ENCODE results near the gene RHO.
A peak's percentile ranks its signal among the peaks of the same experiment; 100 is the strongest.
"Not testable (repeated sequence)": the region's sequence is repeated elsewhere in the genome, so short reads cannot be mapped to it uniquely, and the experiment has no call there.

RHO gene

DNA sequence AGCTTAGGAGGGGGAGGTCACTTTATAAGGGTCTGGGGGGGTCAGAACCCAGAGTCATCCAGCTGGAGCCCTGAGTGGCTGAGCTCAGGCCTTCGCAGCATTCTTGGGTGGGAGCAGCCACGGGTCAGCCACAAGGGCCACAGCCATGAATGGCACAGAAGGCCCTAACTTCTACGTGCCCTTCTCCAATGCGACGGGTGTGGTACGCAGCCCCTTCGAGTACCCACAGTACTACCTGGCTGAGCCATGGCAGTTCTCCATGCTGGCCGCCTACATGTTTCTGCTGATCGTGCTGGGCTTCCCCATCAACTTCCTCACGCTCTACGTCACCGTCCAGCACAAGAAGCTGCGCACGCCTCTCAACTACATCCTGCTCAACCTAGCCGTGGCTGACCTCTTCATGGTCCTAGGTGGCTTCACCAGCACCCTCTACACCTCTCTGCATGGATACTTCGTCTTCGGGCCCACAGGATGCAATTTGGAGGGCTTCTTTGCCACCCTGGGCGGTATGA, at the start of gene RHO:
Gene RHO (plus strand): TSS at position 51 of the 512 bp plus-strand sequence. CDS start 95 bp downstream, at position 146.
- no peak for DNase-seq

DNA sequence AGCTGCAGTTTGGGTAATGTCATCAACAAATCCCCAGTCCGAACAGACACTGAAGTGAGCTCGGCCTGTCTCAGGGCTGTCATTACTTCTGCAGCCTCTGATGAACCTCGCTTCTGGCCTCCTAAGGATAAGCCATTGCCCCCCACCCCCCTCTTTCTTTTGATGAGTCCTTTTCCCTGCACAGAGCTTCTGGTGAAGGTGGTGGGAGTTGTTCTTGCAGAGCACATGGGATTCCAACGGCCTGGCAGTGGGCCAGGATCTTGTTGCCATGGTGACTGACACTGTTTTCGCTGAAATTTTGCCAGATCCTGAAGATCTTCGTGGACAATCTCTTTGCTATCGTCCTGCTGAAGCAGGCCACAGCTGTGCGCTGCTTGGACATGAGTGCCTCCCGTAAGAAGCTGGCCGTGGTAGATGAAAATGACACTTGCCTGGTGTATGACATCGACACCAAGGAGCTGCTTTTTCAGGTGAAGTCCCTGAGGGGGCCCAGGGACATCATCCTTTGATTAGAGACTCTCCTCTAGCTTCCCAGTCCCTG, 47.1 kb upstream of the RHO start:
- DNase-seq = not testable (repeated sequence)

DNA sequence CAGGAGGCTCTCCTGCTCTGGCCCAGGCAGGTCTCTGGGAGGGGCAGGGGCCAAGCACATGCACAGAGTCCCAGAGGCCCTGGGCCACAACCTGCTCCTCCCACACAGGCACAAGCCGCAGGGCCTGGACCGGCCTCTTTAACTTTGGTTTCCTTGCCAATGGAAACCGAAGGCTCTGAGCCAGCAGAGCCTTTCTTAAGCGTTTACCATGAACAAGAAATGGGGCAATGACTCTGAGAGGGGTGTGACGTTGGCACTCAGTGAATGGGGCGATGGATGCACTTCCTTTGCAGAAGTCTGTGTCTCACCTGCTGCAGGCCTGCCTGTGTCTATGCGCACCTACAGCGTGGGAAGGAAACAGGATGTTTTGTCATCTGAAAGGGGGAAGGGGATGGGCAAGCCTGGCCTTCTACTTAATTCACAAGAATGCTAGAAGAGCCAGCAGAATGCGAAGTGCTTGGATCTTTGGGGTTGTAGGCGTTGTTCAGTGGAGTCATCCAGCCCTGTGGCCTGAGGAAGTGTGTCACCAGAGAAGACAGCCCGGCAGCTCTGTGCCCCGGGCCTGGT, 46.6 kb upstream of the RHO start:
- DNase-seq = peak; percentile 15

DNA sequence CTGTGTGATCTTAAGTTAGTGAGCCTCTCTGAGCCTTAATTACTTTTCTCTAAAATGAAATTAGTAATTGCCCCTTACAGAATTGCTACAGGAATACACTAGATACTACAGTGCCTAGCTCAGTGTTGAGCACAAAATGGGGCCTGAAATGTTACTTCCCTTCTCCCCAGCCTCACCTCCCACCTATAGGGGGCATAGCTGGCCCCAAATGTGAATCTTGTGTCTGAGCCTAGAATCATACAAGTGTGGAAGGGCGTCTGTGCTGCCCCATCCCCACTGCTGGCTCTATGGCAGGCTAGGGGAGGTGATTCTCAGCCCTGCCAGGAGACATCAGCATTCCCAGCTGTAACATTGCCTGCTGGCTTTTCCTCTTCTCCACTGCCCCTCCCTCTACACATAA, 45.7 kb upstream of the RHO start:
- DNase-seq = no peak

DNA sequence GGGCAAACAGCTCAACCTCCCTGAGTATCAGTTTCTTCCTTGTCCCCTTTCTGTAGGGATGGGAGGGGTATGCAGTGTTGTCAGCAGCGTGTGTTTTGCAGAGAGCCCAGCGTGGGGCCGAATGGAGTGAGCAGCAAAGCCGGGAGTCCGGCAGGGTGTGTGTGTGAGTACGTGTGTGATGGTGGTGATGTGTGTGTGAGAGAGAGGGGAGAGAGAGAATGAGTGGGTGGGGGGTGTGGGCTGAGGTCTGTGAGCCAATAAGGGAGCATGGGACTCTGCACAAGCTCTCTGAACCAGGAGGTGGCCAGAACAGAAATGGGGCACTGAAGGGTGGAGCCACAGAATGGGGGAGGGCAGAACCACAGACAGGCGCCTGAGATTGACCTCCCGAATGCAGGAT, 44.6 kb upstream of the RHO start:
- DNase-seq = no peak

DNA sequence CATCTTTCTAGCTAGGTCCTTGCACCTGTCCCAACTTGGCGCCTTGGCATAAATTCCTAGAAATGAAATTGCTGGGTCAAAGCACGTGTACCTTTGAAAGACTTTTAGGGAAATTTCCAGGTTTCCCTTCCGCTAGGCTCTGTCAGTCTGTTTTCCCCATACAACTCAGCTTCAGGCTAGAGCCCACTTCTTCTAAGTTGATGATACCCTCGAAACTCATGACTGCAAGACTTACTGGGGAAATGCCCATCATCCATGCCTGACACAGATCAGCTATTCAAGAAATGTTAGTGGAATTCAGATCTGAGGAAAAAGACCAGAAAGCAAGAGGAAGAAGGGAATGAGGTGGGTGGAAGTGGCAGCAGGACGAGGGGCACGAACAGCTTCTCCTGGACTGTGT, 43.3 kb upstream of the RHO start:
- not testable (repeated sequence) for DNase-seq

DNA sequence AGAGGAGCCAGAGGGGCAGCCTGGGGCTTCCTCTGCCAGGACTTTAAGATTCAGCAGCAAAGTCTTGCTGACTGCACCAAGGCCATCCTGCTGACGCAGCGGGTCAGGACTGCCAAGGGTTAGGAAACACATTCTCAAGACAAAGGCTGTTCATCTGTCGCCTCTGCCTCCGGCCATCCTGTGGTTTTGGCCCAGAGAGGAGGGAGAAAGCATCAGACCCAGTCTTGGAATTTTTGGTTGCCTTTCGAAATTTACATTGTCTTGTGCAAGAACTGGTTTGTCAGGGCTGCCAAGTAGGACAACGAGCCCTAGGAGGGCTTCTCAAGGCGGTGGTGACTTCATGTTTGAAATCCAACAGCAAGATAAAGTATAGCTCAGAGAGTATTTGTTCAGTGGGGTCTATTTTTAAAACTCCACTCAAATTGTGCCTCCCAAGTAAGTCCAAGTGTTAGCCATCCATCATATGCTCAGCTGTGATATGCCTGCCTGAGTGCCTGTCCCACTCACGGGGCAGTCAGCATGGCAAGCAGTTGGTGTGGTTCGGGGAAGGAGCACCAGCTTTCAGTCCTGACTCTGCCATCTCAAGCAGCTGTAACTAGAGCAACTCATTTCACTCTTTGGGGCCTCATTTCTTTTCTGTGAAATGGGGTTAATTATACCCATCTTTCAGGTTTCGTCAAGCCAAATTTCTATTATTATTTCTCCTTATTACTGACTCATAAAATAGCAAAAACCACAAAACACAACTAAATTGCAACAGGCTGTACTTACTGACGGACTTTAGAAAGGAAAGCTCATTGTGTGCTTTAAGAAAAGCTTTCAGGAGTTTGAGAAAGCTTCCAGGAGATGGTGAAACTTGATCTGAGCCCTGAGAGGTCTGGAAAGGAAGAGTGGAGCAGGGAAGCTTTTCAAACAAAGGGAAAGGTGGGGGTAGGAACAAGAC, 42.4 kb upstream of the RHO start:
- DNase-seq = no peak

DNA sequence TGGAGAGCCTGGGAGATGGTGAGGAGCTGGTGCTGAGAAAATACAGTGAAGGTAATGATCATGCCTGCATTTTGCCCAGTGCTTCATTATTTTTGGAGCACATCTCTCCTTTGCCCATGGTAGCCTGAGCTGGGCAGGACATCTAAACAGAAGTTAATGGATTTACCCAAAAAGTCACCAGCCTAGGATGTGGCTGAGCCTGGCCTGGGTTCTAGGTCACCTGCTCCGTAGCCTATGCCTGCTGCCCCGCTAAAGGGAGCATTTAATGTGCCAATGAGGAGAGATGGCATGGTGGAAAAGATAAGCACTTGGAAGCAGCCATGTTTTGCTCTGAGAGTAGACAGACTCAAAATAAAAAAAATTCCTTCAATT, 41.8 kb upstream of the RHO start:
- no peak for DNase-seq

DNA sequence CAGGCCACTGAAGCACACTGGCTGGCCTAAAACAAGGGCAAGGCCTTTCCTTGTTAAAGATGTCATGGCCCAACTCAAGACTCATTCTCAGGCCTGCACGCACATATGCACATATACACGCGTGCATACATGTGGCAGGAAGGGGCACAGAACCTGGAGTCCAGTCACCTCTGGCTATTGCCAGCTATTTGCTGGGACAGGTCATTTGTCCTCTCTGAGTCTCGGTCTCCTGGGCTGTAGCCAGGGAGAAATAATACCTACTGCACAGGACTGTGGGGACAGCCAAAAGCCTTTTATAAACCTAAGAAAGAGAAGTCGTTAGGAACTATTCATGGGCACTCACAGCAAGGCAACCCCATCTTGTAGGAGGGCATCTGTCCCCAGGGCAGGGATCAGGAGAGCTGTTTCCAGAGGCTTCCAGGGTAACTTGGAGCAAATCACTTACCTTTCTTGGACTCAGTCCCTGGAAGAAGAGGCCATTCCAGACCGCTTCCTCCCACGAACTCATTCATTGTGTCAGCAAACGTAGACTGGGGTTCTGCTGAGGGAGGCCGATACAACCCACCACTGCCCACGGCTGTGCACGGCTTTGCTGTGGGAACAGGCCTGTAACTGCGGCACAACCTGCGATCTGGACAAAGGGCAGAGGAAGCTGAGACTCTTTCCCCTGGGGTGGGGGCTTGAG, 41.1 kb upstream of the RHO start:
- DNase-seq = no peak

DNA sequence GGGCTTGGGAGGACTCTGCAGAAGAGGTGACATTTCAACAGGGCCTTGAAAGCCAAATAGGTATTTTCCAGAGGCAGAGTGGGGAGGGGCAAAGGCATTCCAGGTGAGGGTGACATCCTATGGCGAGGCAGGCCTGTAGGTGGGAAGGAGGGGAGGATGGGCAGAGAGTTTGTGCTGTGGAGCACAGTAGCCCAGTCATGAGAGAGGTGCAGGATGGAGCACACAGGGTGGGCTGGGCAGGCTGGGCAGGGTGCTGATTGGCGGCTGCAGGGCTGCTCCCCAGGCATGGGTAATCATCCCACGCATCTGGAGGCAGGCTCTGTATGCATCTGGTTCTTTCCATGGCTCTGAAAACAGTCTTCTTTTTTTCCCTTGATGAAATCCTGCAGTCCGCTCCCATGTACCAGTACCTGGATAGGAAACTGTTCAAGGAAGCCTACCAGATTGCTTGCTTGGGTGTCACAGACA, 40.5 kb upstream of the RHO start:
- not testable (repeated sequence) for DNase-seq

DNA sequence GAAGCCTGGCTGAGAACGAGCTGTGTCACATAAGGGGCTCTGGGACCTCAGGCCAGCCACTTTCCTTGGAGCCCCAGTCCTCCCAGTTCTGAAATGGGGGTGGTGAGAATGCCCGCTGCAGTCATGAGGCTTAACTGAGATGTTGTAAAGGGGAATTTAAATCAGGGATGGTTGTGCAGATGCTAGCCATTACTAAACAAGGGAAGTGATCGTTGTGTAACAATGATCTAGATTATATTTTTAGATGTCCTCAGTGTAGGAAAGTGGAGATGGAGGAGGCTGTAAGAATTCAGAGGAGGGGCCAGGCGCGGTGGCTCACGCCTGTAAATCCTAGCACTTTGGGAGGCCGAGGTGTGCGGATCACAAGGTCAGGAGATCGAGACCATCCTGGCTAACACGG, 39.2 kb upstream of the RHO start:
- DNase-seq = not testable (repeated sequence)

DNA sequence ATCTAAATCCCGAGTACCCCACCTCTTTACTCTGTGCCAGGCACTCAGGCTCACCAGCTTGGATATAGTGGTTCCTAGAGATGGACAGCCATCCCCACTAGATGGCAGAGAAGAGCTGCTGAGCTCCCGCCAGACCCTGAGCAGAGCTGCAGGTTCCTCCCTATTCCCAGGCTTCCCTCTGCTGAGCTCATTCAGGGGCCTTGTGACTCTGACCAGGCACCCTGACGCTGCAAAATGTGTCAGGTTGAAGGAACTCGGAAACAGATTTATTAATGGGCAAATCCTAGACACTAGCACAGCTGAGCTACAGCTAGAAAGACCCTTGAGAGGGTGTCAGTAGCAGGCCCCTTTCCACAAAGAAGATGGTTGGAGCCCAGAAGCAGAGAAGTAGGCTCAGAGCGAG, 38.2 kb upstream of the RHO start:
- peak; percentile 7 for DNase-seq

DNA sequence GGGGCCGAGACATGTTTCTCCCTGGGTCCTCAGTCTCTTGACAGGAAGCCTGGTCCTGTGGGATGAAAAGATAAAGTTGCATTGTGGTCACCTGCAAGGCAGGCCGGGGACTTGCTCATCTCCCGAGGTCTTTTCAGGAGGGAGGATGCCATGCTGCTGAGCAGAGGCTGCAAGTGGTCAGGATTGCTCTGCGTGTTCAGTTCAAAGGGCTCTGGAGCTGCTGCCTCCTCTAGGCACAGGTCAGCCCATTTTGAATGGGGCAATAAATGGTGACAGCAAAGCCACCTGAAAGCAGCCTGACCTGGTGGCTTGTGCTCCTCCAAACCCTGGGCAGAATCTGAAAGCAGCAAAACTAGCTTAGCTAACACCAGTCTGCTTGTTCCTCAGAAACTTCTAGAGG, 37.4 kb upstream of the RHO start:
- not testable (repeated sequence) for DNase-seq

DNA sequence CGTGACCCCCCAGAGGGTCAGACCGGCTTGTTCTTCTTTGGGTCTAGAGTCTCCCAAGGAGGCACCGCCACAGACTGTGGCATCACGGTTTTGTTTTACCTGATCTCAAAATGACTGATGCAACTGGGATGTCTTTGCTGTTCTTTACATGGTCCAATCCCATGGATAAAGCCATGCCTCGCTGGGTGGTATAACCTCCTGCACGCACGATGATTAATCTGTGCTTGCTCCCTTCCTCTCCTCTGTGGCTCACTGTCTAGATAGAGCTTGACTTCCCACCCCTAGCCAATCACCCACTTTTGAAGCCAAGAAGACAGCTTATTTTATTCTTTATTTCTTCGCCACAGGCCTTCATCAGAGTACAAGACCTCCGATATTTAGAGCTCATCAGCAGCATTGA, 36.6 kb upstream of the RHO start:
- no peak for DNase-seq

DNA sequence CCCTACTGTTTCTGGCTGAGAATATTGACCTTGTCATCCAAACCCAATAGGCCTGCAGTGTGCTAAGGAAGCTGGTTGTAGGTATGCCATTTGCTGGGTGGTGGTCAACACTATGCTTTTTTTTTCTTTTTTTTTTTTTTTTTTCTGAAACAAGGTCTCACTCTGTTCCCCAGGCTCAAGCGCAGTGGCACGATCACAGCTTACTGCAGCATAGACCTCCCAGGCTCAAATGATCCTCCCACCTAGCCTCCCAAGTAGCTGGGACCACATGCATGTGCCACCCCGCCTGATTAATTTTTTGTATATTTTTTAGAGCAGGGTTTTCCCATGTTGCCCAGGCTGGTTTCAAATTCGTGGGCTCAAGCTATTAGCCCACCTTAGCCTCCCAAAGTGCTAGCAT, 35.7 kb upstream of the RHO start:
- no peak for DNase-seq

DNA sequence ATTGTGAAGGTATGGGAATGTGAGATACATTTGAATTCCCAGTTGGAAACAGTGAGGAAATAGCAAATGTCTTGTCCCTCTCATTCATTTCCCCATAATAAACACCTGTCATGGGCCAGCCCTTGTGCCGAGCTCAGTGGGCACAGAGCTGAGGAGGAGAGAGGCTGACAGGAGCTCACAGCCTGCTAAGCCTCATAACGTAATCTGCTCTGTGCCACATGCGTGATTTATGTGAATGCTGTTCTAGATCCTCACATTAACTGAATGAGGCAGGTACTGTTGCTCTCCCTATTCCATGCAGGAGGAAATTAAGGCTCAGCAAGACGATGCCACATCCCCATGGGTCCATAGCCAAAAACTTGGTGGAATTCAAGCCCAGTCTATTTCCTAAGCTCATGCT, 35.2 kb upstream of the RHO start:
- DNase-seq = no peak

DNA sequence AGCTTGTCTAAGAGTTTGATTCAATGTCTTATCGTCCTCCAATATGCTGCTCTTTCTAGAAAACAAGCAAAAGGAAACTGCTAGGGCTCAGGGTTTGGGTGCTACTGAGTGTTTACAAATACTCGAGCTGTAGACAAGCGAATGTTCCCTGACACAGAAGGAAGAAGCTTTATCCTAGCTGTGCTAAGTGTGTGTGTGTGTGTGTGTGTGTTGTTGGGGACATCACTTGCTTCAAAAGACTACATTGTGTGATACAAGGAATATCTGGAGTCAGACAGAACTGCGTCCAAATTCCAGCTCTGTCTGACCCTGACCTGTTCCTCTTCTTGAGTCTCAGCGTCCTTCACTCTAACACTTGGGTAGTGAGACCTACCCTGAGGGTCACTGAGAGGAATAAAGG, 33.9 kb upstream of the RHO start:
- not testable (repeated sequence) for DNase-seq

DNA sequence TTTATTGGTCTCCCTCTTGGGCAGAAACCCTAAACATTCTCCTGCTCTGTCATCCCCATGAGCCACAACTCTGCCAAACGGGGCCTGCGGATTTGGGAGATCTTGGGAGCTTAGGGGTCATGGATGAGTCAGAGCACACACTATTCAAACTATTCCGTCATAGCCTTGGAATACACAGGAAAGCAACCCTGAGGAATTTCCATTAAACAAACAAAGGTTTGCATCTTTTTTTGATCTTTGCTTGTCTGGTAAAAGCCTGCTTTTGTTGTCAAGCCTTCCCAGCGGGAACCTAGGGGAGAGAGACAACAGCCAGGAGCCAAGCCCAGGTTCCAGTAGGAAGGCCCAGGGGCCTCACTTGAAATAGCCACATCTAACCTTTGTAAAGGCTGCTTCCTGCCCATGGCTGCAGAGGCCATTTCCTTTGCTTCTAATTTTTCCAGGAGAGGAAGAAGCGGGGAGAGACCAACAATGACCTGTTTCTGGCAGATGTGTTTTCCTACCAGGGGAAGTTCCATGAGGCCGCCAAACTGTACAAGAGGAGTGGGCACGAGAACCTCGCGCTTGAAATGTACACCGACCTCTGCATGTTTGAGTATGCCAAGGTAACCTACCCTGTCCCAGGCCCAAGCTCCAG, 33.3 kb upstream of the RHO start:
- DNase-seq = not testable (repeated sequence)

DNA sequence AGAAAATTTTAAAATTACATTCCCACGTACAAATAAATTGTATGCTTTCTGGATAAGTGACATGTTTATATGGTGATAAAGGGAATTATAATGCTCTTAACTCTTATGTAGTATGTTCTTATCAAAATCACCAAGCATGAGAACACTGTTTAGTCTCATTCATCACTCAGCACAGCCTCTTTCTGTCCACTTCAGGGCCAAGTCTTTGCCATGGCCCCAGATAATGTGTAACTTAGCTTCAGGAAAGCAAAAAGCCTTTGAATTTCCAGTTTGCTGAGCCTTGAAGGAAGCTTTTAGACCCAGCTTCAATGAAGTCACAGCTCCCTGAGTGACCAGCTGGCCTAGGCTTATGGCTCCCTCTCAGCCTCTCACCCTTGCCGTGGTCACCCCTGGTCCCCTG, 30.6 kb upstream of the RHO start:
- not testable (repeated sequence) for DNase-seq

DNA sequence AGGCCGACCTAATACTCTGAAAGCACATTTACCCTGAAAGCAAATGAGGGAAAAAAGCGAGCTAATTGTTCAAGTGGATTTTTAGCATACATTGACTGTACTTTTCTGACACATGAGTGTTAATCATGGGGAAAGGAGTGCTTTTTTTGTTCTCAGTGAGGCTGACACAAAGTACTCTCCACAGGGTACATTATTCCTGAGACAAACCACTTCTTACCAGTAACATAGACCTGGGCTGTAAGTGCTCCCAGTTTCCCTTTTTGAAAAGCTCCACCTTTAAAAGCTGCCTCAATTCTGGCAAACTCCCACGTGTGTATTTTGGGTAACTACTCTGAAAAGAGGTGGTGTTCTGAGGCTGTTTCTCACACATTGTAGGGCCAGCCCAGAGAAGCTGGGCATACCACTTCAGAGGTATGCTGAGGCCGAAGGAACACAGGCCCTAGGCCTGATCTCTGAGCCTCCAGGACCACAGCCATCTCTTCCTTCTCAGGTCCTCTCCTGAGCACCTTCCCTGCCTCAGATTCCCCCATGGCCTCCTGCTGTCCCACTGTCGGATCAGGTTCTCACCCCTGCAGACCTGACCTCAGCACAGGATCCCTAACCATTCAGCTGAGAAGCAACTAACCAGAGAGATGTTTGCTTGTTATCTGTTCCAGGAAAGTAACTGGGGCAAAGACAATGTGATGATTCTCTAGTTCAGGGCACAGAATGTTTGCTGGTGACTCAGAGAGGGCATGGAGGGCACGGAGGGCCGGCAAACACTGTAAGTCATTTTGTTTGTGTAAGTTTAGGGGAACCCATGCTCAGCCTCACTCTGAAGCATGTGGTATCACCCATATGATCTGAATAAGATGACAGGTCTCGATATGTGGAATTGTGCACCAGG, 29.6 kb upstream of the RHO start:
- not testable (repeated sequence) for DNase-seq

DNA sequence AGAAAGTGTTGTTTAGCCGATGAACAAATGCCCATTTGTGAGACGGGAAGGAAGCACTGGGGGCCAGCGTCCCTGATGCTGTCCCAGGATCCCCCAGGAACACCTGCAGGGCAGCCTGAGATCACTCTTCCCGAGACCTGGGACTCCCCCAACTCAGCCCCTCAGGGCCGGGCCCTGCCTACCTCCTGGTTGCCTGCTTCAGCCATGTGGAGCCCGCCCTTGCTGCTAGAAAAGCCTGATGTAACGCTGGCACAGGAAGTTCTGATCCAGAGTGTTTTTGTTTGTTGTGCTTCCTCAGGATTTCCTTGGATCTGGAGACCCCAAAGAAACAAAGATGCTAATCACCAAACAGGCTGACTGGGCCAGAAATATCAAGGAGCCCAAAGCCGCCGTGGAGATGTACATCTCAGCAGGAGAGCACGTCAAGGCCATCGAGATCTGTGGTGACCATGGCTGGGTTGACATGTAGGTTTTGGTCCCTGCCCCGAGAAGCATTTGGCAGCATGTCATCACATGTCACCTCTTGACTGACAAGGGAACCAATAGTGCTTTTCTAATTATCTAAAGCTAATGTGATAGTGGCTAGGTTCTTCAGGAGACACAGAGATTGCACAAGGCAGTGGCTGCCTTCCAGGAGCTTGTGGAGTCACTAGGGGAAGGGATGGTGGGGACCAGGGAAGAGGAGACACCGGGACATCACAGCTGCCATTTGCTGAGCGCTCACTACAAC, 28.7 kb upstream of the RHO start:
- DNase-seq = not testable (repeated sequence)
